ENCODE data around the gene RPL18A.

The RPL18A gene

DNA sequence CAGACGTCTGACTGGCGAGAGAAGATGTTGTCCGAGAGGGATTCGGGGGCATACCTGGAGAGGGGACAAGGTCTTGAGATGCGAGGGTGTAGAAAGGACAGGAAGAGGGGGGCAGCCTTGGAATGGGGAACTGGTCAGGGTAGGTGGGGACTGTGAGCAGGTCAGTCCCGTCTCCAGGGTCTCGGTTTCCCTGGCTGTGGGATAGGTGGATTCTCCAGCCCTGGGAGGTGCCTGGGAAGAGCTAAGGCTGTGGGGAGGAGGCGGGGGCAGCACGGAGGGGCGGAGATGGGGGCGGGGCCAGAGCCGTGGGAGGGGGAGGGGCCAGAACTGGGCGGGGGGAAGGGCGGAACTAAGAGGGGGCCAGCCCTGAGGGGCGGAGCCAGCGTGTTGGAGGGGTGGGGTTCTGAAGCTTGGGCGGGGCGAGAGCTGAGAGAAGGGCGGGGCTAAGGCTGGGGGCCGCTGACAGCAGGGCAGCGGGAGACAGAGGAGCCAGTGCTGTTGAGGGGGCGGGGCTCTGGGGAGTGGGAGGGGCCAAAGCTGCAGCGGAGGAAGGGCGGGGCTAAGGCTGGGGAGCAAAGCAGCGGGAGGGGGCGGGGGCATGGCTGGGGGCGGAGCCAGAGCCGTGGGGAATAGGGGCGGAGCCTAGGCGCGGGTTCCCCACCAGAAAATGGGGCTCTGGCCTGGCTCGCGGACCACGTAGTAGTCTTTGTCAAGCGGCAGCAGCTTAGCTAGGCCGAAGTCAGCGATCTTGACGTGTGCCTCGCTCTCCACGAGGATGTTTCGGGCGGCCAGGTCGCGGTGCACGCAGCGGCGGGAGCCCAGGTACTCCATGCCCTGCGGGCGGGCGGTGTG is 28.9 kb upstream of the RPL18A start (continued):
- TF ChIP-seq ZNF514 (tag by site-specific recombination; IDR thresholded peaks at IDR 0.05) (no peak), FEZF1 (tag by site-specific recombination; IDR thresholded peaks at IDR 0.05) (no peak), SP2 (tag by site-specific recombination; IDR thresholded peaks at IDR 0.05) (peak; percentile 57), ZBTB48 (tag by site-specific recombination; IDR thresholded peaks at IDR 0.05) (peak; percentile 73; the same call in 1 of the 2 replicates), MZF1 (tag by site-specific recombination; IDR thresholded peaks at IDR 0.05; ENCODE audit: borderline replicate concordance) (no peak), ZNF23 (tag by site-specific recombination; IDR thresholded peaks at IDR 0.05; ENCODE audit: borderline replicate concordance) (no peak), ZNF416 (tag by site-specific recombination; IDR thresholded peaks at IDR 0.05) (no peak), SETDB1 (IDR thresholded peaks at IDR 0.05; ENCODE audit: insufficient read length, low read length) (no peak), ZNF404 (tag by site-specific recombination; IDR thresholded peaks at IDR 0.05) (no peak), ZFP3 (tag by site-specific recombination; IDR thresholded peaks at IDR 0.05; ENCODE audit: low read depth) (no peak), ZBTB17 (tag by site-specific recombination; IDR thresholded peaks at IDR 0.05) (peak; percentile 60; the same call in 1 of the 2 replicates), HOXC10 (CRISPR knock-in tag; IDR thresholded peaks at IDR 0.05) (no peak), ZNF48 (tag by site-specific recombination; IDR thresholded peaks at IDR 0.05) (no peak), ZNF777 (tag by site-specific recombination; IDR thresholded peaks at IDR 0.05; ENCODE audit: borderline replicate concordance) (no peak), KLF9 (tag by site-specific recombination; IDR thresholded peaks at IDR 0.05; ENCODE audit: low read depth) (no peak), ZNF670 (tag by site-specific recombination; IDR thresholded peaks at IDR 0.05; ENCODE audit: low read depth) (no peak), ZNF561 (tag by site-specific recombination; IDR thresholded peaks at IDR 0.05; ENCODE audit: borderline replicate concordance) (no peak), SP3 (tag by site-specific recombination; IDR thresholded peaks at IDR 0.05) (peak; percentile 46), ZNF341 (tag by site-specific recombination; IDR thresholded peaks at IDR 0.05; ENCODE audit: low read depth) (peak; percentile 97), IKZF3 (tag by site-specific recombination; IDR thresholded peaks at IDR 0.05) (peak; percentile 82), ZNF510 (tag by site-specific recombination; IDR thresholded peaks at IDR 0.05; ENCODE audit: insufficient replicate concordance) (no peak), ZNF830 (tag by site-specific recombination; IDR thresholded peaks at IDR 0.05; ENCODE audit: low read depth) (no peak), ZNF37A (tag by site-specific recombination; IDR thresholded peaks at IDR 0.05) (no peak)
- TF ChIP-seq, protein P1, sequence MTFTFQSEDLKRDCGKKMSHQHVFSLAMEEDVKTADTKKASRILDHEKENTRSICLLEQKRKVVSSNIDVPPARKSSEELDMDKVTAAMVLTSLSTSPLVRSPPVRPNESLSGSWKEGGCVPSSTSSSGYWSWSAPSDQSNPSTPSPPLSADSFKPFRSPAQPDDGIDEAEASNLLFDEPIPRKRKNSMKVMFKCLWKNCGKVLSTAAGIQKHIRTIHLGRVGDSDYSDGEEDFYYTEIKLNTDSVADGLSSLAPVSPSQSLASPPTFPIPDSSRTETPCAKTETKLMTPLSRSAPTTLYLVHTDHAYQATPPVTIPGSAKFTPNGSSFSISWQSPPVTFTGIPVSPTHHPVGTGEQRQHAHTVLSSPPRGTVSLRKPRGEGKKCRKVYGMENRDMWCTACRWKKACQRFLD (tag by site-specific recombination; IDR thresholded peaks at IDR 0.05), result no peak
- TF ChIP-seq, protein P2, sequence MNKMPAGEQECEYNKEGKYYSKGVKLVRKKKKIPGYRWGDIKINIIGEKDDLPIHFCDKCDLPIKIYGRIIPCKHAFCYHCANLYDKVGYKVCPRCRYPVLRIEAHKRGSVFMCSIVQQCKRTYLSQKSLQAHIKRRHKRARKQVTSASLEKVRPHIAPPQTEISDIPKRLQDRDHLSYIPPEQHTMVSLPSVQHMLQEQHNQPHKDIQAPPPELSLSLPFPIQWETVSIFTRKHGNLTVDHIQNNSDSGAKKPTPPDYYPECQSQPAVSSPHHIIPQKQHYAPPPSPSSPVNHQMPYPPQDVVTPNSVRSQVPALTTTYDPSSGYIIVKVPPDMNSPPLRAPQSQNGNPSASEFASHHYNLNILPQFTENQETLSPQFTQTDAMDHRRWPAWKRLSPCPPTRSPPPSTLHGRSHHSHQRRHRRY (tag by site-specific recombination; IDR thresholded peaks at IDR 0.05), result no peak
- TF ChIP-seq, protein P3, sequence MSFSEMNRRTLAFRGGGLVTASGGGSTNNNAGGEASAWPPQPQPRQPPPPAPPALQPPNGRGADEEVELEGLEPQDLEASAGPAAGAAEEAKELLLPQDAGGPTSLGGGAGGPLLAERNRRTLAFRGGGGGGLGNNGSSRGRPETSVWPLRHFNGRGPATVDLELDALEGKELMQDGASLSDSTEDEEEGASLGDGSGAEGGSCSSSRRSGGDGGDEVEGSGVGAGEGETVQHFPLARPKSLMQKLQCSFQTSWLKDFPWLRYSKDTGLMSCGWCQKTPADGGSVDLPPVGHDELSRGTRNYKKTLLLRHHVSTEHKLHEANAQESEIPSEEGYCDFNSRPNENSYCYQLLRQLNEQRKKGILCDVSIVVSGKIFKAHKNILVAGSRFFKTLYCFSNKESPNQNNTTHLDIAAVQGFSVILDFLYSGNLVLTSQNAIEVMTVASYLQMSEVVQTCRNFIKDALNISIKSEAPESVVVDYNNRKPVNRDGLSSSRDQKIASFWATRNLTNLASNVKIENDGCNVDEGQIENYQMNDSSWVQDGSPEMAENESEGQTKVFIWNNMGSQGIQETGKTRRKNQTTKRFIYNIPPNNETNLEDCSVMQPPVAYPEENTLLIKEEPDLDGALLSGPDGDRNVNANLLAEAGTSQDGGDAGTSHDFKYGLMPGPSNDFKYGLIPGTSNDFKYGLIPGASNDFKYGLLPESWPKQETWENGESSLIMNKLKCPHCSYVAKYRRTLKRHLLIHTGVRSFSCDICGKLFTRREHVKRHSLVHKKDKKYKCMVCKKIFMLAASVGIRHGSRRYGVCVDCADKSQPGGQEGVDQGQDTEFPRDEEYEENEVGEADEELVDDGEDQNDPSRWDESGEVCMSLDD (tag by site-specific recombination; IDR thresholded peaks at IDR 0.05), result peak; percentile 61; the same call in 1 of the 2 replicates
- TF ChIP-seq, protein P4, sequence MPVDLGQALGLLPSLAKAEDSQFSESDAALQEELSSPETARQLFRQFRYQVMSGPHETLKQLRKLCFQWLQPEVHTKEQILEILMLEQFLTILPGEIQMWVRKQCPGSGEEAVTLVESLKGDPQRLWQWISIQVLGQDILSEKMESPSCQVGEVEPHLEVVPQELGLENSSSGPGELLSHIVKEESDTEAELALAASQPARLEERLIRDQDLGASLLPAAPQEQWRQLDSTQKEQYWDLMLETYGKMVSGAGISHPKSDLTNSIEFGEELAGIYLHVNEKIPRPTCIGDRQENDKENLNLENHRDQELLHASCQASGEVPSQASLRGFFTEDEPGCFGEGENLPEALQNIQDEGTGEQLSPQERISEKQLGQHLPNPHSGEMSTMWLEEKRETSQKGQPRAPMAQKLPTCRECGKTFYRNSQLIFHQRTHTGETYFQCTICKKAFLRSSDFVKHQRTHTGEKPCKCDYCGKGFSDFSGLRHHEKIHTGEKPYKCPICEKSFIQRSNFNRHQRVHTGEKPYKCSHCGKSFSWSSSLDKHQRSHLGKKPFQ (tag by site-specific recombination; IDR thresholded peaks at IDR 0.05), result no peak
- TF ChIP-seq, protein P5, sequence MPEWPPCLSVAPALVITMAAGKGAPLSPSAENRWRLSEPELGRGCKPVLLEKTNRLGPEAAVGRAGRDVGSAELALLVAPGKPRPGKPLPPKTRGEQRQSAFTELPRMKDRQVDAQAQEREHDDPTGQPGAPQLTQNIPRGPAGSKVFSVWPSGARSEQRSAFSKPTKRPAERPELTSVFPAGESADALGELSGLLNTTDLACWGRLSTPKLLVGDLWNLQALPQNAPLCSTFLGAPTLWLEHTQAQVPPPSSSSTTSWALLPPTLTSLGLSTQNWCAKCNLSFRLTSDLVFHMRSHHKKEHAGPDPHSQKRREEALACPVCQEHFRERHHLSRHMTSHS (tag by site-specific recombination; IDR thresholded peaks at IDR 0.05), result no peak
- TF ChIP-seq, protein P6, sequence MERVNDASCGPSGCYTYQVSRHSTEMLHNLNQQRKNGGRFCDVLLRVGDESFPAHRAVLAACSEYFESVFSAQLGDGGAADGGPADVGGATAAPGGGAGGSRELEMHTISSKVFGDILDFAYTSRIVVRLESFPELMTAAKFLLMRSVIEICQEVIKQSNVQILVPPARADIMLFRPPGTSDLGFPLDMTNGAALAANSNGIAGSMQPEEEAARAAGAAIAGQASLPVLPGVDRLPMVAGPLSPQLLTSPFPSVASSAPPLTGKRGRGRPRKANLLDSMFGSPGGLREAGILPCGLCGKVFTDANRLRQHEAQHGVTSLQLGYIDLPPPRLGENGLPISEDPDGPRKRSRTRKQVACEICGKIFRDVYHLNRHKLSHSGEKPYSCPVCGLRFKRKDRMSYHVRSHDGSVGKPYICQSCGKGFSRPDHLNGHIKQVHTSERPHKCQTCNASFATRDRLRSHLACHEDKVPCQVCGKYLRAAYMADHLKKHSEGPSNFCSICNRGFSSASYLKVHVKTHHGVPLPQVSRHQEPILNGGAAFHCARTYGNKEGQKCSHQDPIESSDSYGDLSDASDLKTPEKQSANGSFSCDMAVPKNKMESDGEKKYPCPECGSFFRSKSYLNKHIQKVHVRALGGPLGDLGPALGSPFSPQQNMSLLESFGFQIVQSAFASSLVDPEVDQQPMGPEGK (tag by site-specific recombination; IDR thresholded peaks at IDR 0.05), result peak; percentile 92

All from HEK293 (cell line).